Fibroblast of skin of left biceps (primary cell): Measurements from ENCODE around the gene POMP.
"Not testable (repeated sequence)": the region's sequence is repeated elsewhere in the genome, so short reads cannot be mapped to it uniquely, and the experiment has no call there.

ENCODE experiments used
- DNase-seq, 2 experiments: peaks; one replicate each; pipeline ENCODE4 v3.0.0-alpha.2; 2013; ENCODE audit warnings: low read depth in 2 of 2

Gene POMP

DNA sequence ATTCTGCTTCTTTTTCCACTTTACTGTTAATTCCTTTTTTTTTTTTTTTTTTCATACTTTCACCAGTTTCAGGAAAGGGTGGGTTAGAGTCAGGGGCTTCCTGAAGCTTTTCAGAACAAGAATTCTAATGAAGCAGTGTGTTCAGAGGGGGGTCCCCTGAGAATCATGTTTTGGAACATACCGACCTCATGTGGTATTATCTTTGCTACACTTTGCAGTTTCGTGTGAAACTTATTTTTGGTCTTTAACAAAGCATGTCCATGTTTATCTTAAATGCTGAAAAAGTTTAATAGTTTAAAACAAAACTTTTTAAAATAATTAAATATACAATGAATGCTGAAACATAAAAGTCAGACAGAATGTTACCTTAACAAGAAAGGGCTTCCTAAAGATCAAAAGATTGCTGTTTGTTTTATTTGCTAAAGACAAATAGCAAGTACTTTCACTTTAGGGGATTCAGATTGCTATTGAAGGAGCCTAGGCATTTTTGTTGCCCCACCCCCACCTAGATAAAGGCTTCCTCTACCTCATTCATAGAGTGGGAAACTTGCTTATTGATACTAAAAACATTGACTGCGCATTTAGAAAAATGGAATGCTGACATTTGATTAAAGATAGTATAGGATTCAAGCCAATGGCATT lies 21.1 kb upstream of the POMP start:
- no peak for DNase-seq

DNA sequence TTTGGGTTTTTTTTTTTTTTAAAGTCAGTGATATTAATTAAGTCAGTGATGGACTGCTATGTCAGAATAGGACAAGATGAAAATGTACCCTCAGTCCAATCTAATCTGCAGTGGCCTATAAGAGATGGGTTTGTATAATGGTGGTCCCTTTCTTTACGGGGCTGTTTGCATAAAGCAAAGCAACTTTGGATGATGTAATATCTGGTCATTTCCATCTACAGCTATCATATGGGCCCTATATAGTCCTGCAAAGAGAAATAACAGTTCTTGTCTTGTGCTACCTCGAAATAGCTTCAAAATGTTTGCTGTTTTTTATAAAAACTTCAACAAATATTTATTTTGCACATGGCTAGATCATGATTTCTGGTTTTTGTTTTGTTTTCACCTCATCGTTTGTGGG lies 20.2 kb upstream of the POMP start:
- no peak for DNase-seq

DNA sequence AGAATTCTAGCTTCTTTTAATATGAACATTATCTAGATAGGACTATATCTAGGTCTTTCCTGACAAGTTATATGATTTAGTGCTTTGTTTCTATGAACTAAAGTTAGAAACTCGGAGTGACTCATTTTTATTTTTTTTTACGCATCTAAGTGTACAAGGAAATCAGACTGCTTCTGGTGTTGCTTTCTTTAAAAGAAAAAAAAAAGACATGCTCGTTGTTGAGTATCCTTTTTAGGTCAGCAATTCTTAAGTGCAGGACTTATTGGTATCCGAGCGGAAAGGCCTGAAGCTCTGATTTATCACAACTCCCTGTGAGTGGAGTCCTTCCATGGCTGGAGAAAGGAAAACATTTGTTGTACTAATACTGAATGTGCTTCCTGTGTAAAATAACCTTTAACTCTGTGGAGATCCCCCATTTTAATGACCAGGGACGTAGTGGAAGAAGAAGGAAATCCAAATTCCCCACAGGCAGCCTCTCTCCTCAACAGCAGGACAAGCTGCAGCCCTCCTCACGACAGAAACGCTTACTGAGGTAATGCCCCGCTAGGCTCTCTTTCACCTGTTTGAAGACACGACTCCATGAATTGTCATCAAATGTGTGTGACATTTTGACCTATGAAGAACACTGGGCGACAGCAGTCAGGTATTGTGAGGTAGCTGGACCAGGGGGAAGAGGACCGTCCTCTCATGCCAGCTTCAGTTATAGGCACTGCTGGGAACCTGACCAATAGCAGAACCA lies 17.9 kb upstream of the POMP start:
- DNase-seq, result no peak

DNA sequence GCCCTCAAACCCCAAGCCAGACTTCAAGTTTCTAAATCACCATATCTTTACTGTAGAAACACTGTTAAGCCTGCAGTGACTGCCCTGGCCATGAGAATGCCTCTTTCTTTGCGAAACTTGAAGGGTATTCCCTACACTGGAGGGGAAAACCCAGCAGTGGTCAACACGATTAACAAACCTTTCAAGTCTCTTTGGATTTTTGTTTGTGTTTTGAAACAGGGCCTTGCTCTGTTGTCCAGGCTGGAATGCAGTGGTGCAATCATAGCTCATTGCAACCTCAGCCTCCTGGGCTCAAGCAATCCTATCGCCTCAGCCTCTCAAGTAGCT lies 17.4 kb upstream of the POMP start:
- no peak for DNase-seq

DNA sequence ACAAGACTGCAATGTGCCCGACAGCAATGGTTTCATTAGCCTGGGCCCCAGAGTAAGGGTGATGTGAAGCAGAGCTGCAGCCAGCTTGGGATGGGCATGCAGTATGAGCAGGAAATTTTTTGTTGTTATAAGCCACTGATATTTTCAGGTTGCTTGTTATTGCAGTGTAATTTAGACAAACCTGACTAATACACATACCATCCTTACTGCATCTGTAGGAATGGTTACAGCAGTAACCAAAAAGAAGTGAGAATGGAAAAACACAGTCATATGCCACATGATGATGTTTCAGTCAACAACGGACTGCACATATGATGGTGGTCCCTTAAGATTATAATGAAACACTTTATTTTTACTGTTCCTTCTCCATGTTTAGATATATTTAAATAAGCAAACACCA lies 8.6 kb upstream of the POMP start:
- no peak for DNase-seq

DNA sequence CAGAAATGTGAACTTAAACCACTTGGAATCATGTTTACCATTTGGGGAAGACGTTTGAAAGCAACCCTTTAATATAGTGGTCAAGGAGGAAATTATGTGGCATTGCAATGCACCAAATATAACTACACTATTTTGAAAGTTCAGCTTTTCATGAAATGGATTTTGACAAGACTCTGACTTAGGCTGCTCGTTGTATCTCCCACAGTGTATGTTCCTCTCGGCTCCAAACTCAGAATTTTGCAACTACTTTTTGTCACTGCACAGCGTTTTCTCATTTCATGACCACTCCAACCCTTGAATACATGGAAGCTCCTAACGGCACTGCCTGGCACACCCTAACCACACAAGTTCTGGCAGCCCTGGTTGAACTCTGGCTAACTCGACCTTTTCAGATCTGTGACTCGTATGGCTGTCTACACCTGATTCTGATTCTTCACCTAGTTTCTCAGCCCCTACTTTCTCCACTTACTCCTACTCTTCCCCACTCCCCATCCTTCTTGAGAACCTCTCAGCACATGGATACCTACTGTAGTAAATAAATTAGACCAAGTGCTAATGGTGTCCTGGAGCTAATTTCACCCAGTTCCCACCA lies 7.0 kb upstream of the POMP start:
- DNase-seq, result no peak

DNA sequence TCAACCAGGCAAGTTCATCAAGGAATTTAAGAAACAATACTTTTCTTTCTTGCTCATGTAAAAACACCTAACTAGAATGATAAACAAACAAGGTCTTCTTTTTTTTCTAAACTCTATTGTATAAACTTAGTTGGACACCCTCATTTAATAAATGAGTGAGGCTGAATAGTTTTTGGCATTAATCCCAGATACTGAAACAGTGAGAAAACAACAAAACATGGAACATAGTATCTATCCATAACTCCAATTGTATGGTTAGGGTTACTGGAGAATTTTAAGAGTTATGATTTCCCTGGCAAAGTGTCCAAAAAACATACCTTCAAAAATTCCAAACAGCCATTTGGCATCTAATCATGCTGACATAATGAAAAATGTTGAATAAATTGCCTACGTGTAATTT lies 5.8 kb upstream of the POMP start:
- no peak for DNase-seq

DNA sequence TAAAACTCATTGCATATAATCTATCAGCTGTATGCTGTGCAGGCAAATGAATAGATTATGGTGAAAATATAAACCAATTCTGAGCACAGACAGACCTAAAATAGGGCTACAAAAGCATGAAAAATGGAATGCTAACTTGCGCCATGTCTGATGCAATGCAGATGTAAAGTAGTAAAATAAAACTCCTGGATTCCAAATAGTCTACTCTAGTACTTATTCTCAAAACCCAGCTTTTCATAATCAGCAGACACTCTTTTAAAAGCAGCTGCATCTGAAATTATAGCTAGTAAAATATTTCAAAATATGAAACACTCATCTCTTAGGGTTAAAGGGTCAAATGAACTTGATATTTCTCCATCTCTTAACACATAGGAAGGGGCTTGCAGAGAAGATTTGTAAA lies 4.7 kb upstream of the POMP start:
- DNase-seq, result peak; percentile 44 to 55

DNA sequence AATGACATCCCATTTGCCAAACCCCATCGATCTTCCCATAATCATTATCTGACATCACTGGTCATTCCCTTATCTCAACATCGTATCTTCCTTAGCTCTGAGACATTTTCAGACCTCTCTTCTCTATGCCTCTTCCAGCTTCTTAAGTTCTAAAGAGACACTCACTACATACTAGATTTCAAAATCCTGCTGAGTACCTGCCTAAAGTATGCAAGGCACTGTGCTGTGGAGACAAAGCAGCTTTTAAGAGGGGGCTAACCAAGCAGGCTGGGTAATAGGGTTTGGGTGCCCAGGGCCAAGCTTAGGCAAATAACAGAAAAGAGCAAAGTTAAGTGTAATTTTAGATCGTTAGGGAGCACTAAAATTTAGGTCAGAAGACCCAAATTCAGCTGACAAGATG lies 3.4 kb upstream of the POMP start:
- DNase-seq, result peak in 1 of 2 experiments; percentile 36

DNA sequence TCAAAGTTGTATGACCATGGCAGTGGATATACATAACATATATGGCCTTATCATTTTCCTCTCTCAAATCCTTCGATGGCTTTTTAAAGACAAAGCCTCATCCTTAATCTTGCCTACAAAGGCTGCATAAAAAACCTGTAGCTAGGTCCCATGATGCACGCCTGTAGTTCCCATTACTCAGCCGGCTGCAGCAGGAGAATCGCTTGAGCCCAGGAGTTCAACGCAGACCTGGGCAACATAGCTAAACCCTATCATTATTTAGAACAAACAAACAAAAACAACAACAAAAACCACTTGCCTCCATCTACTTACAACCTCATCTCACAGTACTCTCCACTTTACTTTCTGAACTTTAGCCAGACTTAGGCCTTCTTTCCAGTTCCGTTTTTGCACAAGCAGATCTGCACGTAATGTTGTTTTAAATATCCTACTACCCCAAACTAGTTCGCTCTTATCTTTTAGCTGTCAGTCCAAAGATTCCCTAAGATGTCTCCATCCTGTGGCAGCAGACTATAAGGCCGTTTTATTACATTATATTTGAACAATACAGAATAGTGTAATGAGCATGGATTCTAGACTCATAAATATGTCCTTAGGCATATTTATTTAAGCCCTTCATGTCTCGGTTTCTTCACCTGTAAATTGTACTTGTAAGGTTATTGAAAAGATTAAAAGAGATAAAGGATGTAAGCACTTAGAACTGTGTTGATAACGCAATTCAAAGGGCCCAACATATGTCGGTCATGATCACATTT lies 969 bp upstream of the POMP start:
- DNase-seq, result no peak

DNA sequence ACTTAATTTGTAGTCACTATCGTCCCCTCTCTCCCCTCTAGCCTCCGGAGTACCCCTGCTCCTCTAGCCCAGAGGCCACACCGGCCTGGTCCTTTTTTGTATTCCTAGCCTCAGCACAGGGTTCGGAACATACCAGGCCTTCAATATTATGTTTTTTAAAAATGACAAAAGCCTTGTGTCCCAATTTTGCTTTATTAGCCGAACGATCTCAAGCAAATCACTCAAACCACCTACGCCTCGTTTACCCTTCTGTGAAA lies 463 bp upstream of the POMP start:
- DNase-seq, result no peak

DNA sequence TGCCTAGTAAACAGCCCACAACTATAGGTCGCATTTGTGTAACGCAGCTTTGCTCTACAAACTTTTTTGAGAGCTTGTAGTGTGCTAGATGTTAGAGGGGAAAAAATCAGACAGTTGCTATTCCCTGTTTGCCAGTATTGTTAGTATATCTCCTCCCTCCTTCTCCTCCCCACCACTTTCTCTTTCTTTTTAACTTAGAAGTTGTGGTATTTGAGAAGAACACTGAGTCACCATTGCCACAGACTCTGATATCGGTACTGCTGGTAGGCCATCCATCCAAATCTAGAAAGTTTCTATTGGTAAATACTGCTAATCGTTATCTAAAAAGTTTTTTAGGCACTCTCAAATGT lies 666 bp downstream of the POMP start:
- no peak for DNase-seq

DNA sequence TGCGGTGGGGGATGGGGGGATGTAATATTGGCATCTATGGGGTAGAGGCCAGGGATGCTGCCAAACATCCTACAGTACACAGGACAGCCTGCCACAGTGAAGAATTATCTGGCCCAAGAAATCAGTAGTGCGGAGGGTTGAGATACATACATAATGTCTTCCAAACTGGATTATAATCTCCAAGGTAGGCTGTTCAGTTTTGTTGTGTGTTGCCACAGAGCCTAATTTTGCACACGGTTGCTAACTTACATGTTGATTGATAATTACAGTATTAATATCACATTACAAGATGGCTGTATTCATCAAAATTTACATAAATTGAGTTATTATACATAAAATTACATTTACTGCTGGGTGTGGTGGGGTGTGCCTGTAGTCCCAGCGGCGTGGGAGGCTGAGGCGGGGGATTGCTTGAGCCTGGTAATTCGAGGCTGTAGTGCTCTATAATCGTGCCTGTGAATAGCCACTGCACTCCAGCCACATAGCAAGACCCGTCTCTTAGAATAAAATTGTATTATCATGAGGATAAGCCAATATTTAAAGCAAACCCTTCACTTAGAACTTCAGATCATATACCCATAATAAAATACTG lies 8.1 kb downstream of the POMP start:
- DNase-seq, result no peak

DNA sequence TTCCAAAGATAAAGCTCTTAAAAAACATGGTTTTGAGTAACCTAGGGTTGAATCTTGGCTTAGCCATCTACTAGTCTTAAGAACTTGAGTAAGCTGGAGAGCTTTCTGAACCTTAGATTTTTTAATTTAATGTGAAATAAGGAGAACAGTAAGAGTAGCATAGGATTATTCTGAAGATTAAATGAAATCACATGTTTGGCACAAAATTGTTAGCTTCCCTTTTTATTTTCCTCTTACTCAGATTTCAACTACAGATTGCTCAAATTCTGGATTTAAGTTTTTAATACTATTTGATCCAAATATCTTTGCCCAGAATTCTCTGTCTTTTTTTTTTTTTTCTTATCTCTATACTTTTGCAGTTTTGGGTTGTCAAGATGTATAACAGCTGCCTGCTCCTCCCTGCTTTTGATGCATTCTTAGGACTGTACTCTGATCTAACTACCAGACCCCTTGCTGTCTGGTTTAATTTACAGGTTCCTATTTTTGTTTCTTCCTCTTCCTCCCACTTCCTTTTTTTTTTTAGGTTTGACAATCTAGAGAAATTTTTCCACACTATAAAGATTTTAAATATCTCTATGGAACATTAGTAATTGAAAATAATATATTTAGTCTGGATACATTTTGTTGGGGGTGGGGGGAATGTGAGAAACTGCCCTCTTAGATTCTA lies 12.3 kb downstream of the POMP start:
- DNase-seq, result no peak

DNA sequence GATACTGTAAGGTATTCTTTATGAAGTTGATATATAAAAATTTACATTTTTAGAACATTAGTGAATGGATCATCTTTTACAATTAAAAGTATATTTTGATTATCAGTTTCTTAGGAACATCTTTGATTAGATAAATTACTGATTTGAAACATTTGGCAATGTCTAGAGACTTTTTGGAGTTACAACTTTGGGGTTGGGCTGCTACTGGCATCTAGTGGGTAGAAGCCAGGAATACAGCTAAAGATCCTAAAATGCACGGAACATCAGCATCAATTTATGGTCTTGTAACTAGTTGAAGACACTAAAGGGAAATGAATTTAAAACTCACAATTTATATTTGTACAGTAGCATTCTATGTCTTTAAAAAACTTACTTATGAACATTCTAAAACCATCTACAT lies 19.9 kb downstream of the POMP start:
- DNase-seq, result no peak

DNA sequence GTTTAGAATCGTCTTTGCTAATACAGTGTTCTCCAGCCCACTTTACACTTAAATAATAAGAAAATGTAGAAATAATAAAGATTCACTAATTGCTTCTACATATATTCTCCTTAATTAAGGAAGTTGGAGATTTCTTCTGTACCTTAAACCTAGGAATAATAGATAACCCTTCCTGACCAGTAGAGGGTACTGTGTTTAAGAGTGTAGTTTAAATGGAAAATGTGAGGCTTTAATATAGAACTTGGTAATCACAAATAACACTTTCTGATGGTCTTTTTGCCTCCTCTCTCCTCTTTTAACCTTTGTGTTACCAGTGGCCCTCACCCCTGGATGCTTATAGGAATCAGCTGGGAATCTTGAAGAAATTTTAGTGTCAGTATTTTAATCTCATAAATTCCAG lies 20.7 kb downstream of the POMP start:
- DNase-seq, result no peak

DNA sequence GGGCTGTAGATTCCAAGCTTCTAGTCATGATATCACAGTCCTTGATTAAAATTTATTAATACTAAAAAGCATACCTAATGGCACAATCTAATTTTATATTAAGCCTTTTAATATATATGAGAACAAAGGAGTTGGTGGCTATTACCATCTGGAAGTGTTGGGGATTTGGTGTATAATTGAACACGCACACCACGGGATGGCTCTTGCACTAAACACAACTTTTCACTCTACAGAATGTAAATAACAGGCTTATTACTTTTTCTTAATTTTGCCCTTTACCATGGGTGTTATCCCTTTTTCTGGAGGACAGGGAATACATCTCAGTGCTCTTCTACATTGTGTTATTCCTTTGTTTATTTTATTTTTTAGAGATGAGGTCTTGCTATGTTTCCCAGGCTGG lies 21.6 kb downstream of the POMP start:
- no peak for DNase-seq

DNA sequence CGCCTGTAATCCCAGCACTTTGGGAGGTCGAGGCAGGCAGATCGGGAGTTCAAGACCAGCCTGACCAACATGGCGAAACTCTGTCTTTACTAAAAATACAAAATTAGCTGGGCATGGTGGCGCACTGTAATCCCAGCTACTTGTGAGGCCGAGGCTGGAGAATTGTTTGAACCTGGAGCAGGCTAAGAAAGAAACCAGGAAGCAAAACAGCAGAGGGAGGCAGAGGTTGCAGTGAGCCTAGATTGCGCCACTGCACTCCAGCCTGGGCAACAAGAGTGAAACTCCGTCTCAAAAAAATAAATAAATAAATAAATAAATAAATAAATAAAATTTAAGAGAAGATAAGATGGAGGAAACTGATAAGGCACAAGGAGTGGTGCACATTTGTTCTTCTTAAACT lies 24.2 kb downstream of the POMP start:
- DNase-seq, result not testable (repeated sequence)

DNA sequence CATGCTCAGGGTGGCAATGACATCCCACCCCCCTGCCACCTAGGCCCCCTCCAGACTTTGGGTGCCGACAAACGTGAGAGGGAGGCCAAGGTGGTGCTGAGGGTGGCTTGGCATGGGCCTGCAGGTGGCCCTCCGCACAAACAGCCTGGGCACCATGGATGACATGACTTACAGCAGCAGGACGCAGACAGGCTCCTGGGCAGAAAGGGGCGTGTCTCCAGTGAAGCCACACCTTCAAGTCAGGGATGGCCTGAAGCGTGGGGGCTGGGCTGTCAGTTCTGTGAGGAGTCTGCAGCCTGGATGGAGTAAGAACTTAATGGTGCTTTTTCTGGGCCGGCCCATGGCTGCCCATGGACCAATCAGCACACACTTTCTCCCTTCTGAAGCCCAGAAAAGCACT lies 25.3 kb downstream of the POMP start:
- no peak for DNase-seq

DNA sequence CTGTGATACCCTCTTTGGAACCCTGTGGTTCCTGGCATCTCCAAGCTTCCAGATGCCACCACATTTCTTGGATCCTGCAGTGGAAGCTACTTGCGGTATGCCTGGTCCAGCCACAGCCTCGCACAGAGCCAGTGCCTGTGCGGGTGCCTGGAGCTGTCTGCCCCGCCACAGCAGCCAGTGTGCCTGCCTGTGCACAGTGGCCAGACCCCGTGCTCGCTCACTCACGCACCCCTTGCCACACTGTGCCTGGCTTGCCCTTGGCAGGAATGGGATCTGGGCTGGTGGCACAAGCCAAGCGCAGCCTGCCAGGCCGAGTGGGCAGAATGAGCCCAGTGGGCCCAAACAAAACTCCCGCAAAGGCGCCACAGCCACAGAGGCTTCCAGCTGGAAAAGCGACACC lies 26.2 kb downstream of the POMP start:
- DNase-seq, result no peak

DNA sequence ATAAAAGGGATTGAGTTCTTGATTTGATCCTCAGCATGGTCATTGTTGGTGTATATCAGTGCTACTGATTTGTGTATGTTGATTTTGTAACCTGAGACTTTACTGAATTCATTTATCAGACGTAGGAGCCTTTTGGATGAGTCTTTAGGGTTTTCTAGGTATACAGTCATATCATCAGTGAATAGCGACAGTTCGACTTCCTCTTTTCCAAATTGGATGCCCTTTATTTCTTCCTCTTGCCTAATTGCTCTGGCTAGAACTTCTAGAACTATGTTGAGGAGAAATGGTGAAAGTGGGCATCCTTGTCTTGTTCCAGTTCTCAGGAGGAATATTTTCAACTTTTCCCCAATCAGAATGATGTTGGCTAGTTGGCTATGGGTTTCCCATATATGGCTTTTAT lies 27.0 kb downstream of the POMP start:
- DNase-seq, result no peak
